B cell (primary cell): ENCODE measurements around the gene GLIPR1. TPM values are rescaled to one million over a fixed set of nuclear protein-coding genes. Genes with fewer than 3 reads are reported as not detected.

ENCODE experiments used
- ATAC-seq: fragments of 200-7000 bp; cut with Tn5 transposase; one replicate; pipeline ENCODE4 v1.10.0; 2021; ENCODE audit warnings: low read depth, mild to moderate bottlenecking, moderate number of reproducible peaks, moderate library complexity
- CTCF ChIA-PET: fragments of 350-600 bp; sonication (Branson Sonifier 250); formaldehyde crosslinking; loops from one replicate; lab custom pipeline; 2021; ENCODE audit warnings: antibody characterized with exemption, inconsistent platforms; lab: Charles Lee
- POLR2A ChIA-PET: fragments of 350-600 bp; sonication (Branson Sonifier 250); formaldehyde crosslinking; loops from one replicate; lab custom pipeline; 2021; ENCODE audit warnings: antibody characterized with exemption; lab: Charles Lee
- DNase-seq: peaks from one replicate; pipeline ENCODE4 v3.0.0; 2013
- H2AFZ ChIP-seq: 2 replicates; pipeline ENCODE4 v1.6.1; 2012; ENCODE audit warnings: mild to moderate bottlenecking, low read depth, low read length; ENCODE audit not compliant: insufficient read depth, poor library complexity, severe bottlenecking
- H3K27ac ChIP-seq, 2 donors: 1 replicate in 1 of 2; 2 replicates in 1 of 2; pipeline ENCODE4 v1.5.1; 2012 to 2013; ENCODE audit warnings: low read length in 2 of 2, mild to moderate bottlenecking in 2 of 2, moderate library complexity in 1 of 2
- H3K27me3 ChIP-seq, 4 experiments: fragments of 200-600 bp in 1 of 4; sonication (generic) in 1 of 4; replicated peaks in 1 of 4; 1 replicate in 2 of 4; 2 replicates in 2 of 4; pipeline versions ENCODE4 v1.6.1 to v1.7.0; 2013 to 2016; ENCODE audit warnings: low read length in 3 of 4, mild to moderate bottlenecking in 2 of 4, mixed read lengths in 1 of 4, moderate library complexity in 1 of 4; ENCODE audit not compliant: insufficient read depth in 4 of 4, control insufficient read depth in 3 of 4; ENCODE audit errors: control extremely low read depth in 1 of 4
- H3K36me3 ChIP-seq, 2 experiments: replicated peaks in 1 of 2; 1 replicate in 1 of 2; 2 replicates in 1 of 2; pipeline versions ENCODE4 v1.6.1 to v1.7.1; 2013; ENCODE audit warnings: low read length in 1 of 2; ENCODE audit not compliant: insufficient read depth in 2 of 2, control insufficient read depth in 1 of 2; ENCODE audit errors: control extremely low read depth in 1 of 2, extremely low read depth in 1 of 2
- H3K4me1 ChIP-seq, 2 donors: fragments of 200-600 bp in 1 of 2; sonication (generic) in 1 of 2; 1 replicate in 1 of 2; 2 replicates in 1 of 2; pipeline versions ENCODE4 v1.5.1 to v1.6.1; 2013 to 2017; ENCODE audit warnings: low read length in 2 of 2; ENCODE audit not compliant: control insufficient read depth in 2 of 2, insufficient read depth in 2 of 2
- H3K4me2 ChIP-seq: replicated peaks from 2 replicates; pipeline ENCODE3; 2012; ENCODE audit warnings: mild to moderate bottlenecking, low read depth, low read length; ENCODE audit not compliant: poor library complexity, severe bottlenecking
- H3K4me3 ChIP-seq, 5 experiments: fragments of 200-600 bp in 1 of 5; sonication (generic) in 1 of 5; 1 replicate in 3 of 5; 2 replicates in 2 of 5; pipeline versions ENCODE4 v1.5.1 to v1.7.0; 2011 to 2016; ENCODE audit warnings: low read length in 4 of 5, mild to moderate bottlenecking in 4 of 5, low read depth in 2 of 5, control low read depth in 1 of 5, moderate library complexity in 1 of 5; ENCODE audit not compliant: insufficient read depth in 1 of 5; ENCODE audit errors: control extremely low read depth in 1 of 5, extremely low read depth in 1 of 5
- H3K79me2 ChIP-seq: fragments of 200-600 bp; sonication (generic); one replicate; pipeline ENCODE4 v1.6.0; 2016; ENCODE audit warnings: low read length; ENCODE audit not compliant: control insufficient read depth, insufficient read depth
- H3K9ac ChIP-seq: fragments of 200-600 bp; sonication (generic); 2 replicates; pipeline ENCODE4 v1.6.1; 2017; ENCODE audit warnings: mild to moderate bottlenecking, low read length, moderate library complexity
- H3K9me3 ChIP-seq, 3 donors: one replicate each; pipeline versions ENCODE4 v1.6.1 to v1.7.1; 2013; ENCODE audit warnings: low read length in 2 of 3; ENCODE audit not compliant: control insufficient read depth in 2 of 3, insufficient read depth in 1 of 3; ENCODE audit errors: control extremely low read depth in 1 of 3
- H4K20me1 ChIP-seq: 2 replicates; pipeline ENCODE4 v1.6.0; 2012; ENCODE audit warnings: mild to moderate bottlenecking, low read length; ENCODE audit not compliant: insufficient read depth, control insufficient read depth, poor library complexity, severe bottlenecking
- H3K27ac Mint-ChIP-seq: one replicate; pipeline ENCODE4 v1.8.0; 2021; ENCODE audit warnings: mixed read lengths
- H3K27me3 Mint-ChIP-seq: one replicate; pipeline ENCODE4 v1.8.0; 2021; ENCODE audit warnings: mixed read lengths
- H3K4me1 Mint-ChIP-seq: one replicate; pipeline ENCODE4 v1.8.0; 2021; ENCODE audit warnings: mixed read lengths
- H3K4me3 Mint-ChIP-seq: one replicate; pipeline ENCODE4 v1.8.0; 2021; ENCODE audit warnings: mixed read lengths
- H3K9me3 Mint-ChIP-seq: one replicate; pipeline ENCODE4 v1.8.0; 2022; ENCODE audit warnings: mixed read lengths; ENCODE audit not compliant: insufficient read depth
- EZH2 ChIP-seq: IDR thresholded peaks from 2 replicates; pipeline ENCODE4 v1.6.1; 2012; ENCODE audit warnings: borderline replicate concordance, low read depth, mild to moderate bottlenecking, moderate library complexity, low read length; ENCODE audit not compliant: insufficient read depth, poor library complexity, severe bottlenecking
- WGBS: methylation state at CpG from one replicate; pipeline ENCODE4 v1.1.5; 2013; ENCODE audit warnings: missing lambda C conversion rate; ENCODE audit not compliant: insufficient coverage; 5-methylcytosine and 5-hydroxymethylcytosine counted together
- intact Hi-C: fragments of 100-400 bp; cut with micrococcal nuclease; formaldehyde crosslinking; loops from one replicate; pipeline ENCODE4 v1.10.0; 2022
- polyA plus RNA-seq: library from polyadenylated mRNA; depleted of rRNA; stranded (reverse); fragments of >200 nt; gene quantifications from 2 replicates; pipeline ENCODE4 v1.2.3, GENCODE V29; 2012
- total RNA-seq, 2 donors: library from RNA; stranded (reverse); fragments of 120-200 nt in 1 of 2; gene quantifications; 1 replicate in 1 of 2; 2 replicates in 1 of 2; pipeline versions ENCODE4 v1.2.3 to v1.2.4, GENCODE V29; 2013 to 2022
- TF ChIP-seq, protein P1 (sequence below): fragments of 200-600 bp; IDR thresholded peaks from one replicate; pipeline ENCODE4 v1.8.0; 2022; ENCODE audit warnings: antibody characterized with exemption, mild to moderate bottlenecking

Gene GLIPR1
- total and polyA plus RNA-seq, 2 donors (not counting 1 experiment from before 2014, with no cell fraction given): 52.3 to 117 TPM

DNA sequence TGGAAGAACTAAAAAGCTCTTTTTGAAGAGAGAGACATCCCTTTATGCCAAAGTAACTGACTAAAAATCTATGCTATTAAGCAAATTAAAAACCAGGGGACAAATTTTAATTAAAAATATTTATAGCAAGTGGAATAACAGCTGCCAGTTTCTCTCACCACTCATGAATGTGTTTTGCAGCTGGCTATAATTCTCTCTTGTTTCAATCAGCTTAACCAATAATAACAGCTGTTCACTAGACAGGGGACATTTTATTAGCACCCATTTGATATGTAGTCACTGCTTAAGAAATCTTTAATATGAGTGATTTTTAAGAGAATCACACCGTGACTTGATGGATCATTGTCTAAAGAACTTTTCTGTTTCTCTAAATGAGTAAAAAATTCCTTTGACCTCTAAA, 65.1 kb downstream of the GLIPR1 start:
- Histone ChIP-seq H3K4me2 (no peak overlapping the region), H3K36me3 (no peaks in the 10 kb centered on the region), H3K4me3 (no peak overlapping the region), H3K27ac (no peak overlapping the region), H3K9ac (no peak overlapping the region), H4K20me1 (no peaks in the 10 kb centered on the region), H3K27me3 (peaks cover 0 to 13% (median 0%) of the 10 kb centered on the region in 4 experiments), H2AFZ (no peak overlapping the region), H3K9me3 (no peaks in the 10 kb centered on the region), H3K4me1 (no peaks in the 10 kb centered on the region), H3K79me2 (no peaks in the 10 kb centered on the region)
- no peak overlapping the region for H3K4me3 Mint-ChIP-seq
- peaks cover 36% of the 10 kb centered on the region for H3K27me3 Mint-ChIP-seq
- no peak for TF ChIP-seq EZH2
- TF ChIP-seq, protein P1, sequence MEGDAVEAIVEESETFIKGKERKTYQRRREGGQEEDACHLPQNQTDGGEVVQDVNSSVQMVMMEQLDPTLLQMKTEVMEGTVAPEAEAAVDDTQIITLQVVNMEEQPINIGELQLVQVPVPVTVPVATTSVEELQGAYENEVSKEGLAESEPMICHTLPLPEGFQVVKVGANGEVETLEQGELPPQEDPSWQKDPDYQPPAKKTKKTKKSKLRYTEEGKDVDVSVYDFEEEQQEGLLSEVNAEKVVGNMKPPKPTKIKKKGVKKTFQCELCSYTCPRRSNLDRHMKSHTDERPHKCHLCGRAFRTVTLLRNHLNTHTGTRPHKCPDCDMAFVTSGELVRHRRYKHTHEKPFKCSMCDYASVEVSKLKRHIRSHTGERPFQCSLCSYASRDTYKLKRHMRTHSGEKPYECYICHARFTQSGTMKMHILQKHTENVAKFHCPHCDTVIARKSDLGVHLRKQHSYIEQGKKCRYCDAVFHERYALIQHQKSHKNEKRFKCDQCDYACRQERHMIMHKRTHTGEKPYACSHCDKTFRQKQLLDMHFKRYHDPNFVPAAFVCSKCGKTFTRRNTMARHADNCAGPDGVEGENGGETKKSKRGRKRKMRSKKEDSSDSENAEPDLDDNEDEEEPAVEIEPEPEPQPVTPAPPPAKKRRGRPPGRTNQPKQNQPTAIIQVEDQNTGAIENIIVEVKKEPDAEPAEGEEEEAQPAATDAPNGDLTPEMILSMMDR: no peak
- no peak for DNase-seq
- POLR2A ChIA-PET: no interaction called here
- CTCF ChIA-PET: interaction anchor here (0.8 kb wide), 1 partner anchor 19 kb away, joined by 3 read pairs; no protein-coding TSS in a partner anchor
- no peaks in the 10 kb centered on the region for H3K9me3 Mint-ChIP-seq
- H3K4me1 Mint-ChIP-seq: no peaks in the 10 kb centered on the region
- WGBS: no CpG with 5 or more reads among the region's 1 CpG
- intact Hi-C loops: no loop called here
- no peak overlapping the region for H3K27ac Mint-ChIP-seq
- no peak for ATAC-seq

DNA sequence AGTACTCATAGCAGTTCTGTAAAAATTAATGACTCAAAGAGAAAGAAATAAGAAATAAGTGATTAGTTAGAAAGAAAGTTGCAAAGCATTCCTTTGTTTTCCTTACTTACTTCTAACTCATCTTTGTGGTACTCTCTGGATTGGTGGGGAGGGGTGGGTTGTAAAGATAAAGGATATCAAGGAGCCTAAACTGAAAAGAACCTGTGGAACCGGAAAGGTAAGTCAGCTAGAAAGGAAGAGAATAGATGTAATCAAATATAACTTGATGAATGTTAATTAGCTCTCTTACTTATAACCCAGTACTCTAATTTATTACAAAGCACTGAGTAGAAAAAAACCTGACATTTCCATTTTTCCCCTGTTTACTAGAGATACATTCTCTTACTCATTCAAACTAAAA, 68.3 kb downstream of the GLIPR1 start:
- no CpG with 5 or more reads among the region's 1 CpG for whole genome bisulfite sequencing
- no peak overlapping the region for H3K4me2 ChIP-seq
- POLR2A ChIA-PET: no interaction called here

More for the DNA sequence above, 68.3 kb downstream of the GLIPR1 start:
- TF ChIP-seq, protein P1: no peak
- TF ChIP-seq EZH2: no peak
- H3K27me3 Mint-ChIP-seq: peaks cover 39% of the 10 kb centered on the region
- no peaks in the 10 kb centered on the region for H3K4me1 Mint-ChIP-seq
- Histone ChIP-seq H3K4me1 (no peaks in the 10 kb centered on the region), H3K79me2 (no peaks in the 10 kb centered on the region), H3K27ac (no peak overlapping the region), H3K9me3 (no peaks in the 10 kb centered on the region), H3K27me3 (peaks cover 0 to 11% (median 0%) of the 10 kb centered on the region in 4 experiments), H3K4me3 (no peak overlapping the region), H2AFZ (no peak overlapping the region), H4K20me1 (no peaks in the 10 kb centered on the region), H3K36me3 (no peaks in the 10 kb centered on the region), H3K9ac (no peak overlapping the region)
- ATAC-seq (no peak), DNase-seq (no peak)
- intact Hi-C loops: no loop called here
- no peaks in the 10 kb centered on the region for H3K9me3 Mint-ChIP-seq
- H3K4me3 Mint-ChIP-seq: no peak overlapping the region
- no peak overlapping the region for H3K27ac Mint-ChIP-seq
- CTCF ChIA-PET: no interaction called here
